Endothelial cell of umbilical vein (primary cell): ENCODE results near the gene FAM181A. TPM values are rescaled to one million over a fixed set of nuclear protein-coding genes. Genes with fewer than 3 reads are reported as not detected.

ENCODE experiments used
- BruUV-seq: library from RNA; stranded (reverse); fragments of 400-500 nt; replicated peaks from 2 replicates; lab custom pipeline; 2021; lab: Mats Ljungman, UMichigan
- CTCF ChIA-PET: fragments of 300-600, 350-600 bp; sonication (Branson Sonifier 250); formaldehyde crosslinking; loops from one replicate; lab custom pipeline; 2021; ENCODE audit warnings: antibody characterized with exemption, inconsistent platforms; lab: Charles Lee
- POLR2A ChIA-PET: fragments of 300-600, 350-600 bp; sonication (Branson Sonifier 250); formaldehyde crosslinking; loops from one replicate; lab custom pipeline; 2021; ENCODE audit warnings: antibody characterized with exemption, inconsistent platforms; lab: Charles Lee
- DNase-seq: peaks from one replicate; pipeline ENCODE4 v3.0.0-alpha.2; 2011; ENCODE audit warnings: low read depth, low spot score
- FAIRE-seq: peaks from 2 replicates; lab custom pipeline; 2011; peaks lifted over from hg19 to GRCh38; lab: Jason Lieb, UNC
- H2AFZ ChIP-seq: 2 replicates; pipeline ENCODE4 v1.6.0; 2012; ENCODE audit warnings: low read depth, low read length, control low read depth, inconsistent platforms
- H3K27ac ChIP-seq: 2 replicates; pipeline ENCODE4 v1.5.1; 2011; ENCODE audit warnings: low read depth, mild to moderate bottlenecking, control low read depth, low read length, moderate library complexity; ENCODE audit not compliant: insufficient read depth
- H3K27me3 ChIP-seq, 2 experiments: 2 replicates each; pipeline versions ENCODE4 v1.6.0 to v1.6.1; 2011; ENCODE audit warnings: low read length in 2 of 2, mixed read lengths in 1 of 2; ENCODE audit not compliant: control insufficient read depth in 2 of 2, insufficient read depth in 2 of 2
- H3K36me3 ChIP-seq, 2 experiments: 2 replicates in 1 of 2; 3 replicates in 1 of 2; pipeline ENCODE4 v1.5.1; 2011; ENCODE audit warnings: low read length in 2 of 2, mild to moderate bottlenecking in 1 of 2, moderate library complexity in 1 of 2; ENCODE audit not compliant: control insufficient read depth in 2 of 2, insufficient read depth in 2 of 2; ENCODE audit errors: extremely low read depth in 1 of 2
- H3K4me1 ChIP-seq: 3 replicates; pipeline ENCODE4 v1.5.1; 2011; ENCODE audit warnings: mild to moderate bottlenecking, low read length; ENCODE audit not compliant: control insufficient read depth, insufficient read depth; ENCODE audit errors: extremely low read depth
- H3K4me2 ChIP-seq: 2 replicates; pipeline ENCODE4 v1.6.1; 2011; ENCODE audit warnings: low read length, control low read depth, mixed read lengths; ENCODE audit not compliant: insufficient read depth
- H3K4me3 ChIP-seq, 3 experiments: fragments of 200-600 bp in 1 of 3; sonication (generic), shearing (Covaris generic) in 1 of 3; replicated peaks in 1 of 3; 2 replicates each; pipeline ENCODE4 v1.5.1; 2011 to 2016; ENCODE audit warnings: control low read depth in 3 of 3, low read length in 3 of 3, mild to moderate bottlenecking in 2 of 3, inconsistent platforms in 1 of 3, low read depth in 1 of 3, moderate library complexity in 1 of 3; ENCODE audit not compliant: insufficient read depth in 1 of 3
- H3K79me2 ChIP-seq: 2 replicates; pipeline ENCODE4 v1.6.0; 2012; ENCODE audit warnings: low read length, inconsistent platforms; ENCODE audit not compliant: control insufficient read depth, insufficient read depth
- H3K9ac ChIP-seq: replicated peaks from 2 replicates; pipeline ENCODE3; 2011; ENCODE audit warnings: low read length, control low read depth; ENCODE audit not compliant: insufficient read depth; ENCODE audit errors: extremely low read depth
- H3K9me1 ChIP-seq: replicated peaks from 3 replicates; pipeline ENCODE4 v1.6.0; 2011; ENCODE audit warnings: mild to moderate bottlenecking, low read length; ENCODE audit not compliant: control insufficient read depth, insufficient read depth; ENCODE audit errors: extremely low read depth
- H3K9me3 ChIP-seq: replicated peaks from 2 replicates; pipeline ENCODE4 v1.5.1; 2012; ENCODE audit warnings: low read length, inconsistent platforms; ENCODE audit not compliant: control insufficient read depth, insufficient read depth
- H4K20me1 ChIP-seq: replicated peaks from 2 replicates; pipeline ENCODE3; 2011; ENCODE audit warnings: mild to moderate bottlenecking, low read length; ENCODE audit not compliant: control insufficient read depth, insufficient read depth; ENCODE audit errors: extremely low read depth
- EZH2 ChIP-seq: IDR thresholded peaks from 2 replicates; pipeline ENCODE4 v1.6.1; 2012; ENCODE audit warnings: borderline replicate concordance, low read depth, mild to moderate bottlenecking, moderate library complexity, low read length, inconsistent platforms; ENCODE audit not compliant: severe bottlenecking
- FOS ChIP-seq: IDR thresholded peaks from 2 replicates; pipeline ENCODE4 v1.6.1; 2011; ENCODE audit warnings: mild to moderate bottlenecking, low read length, moderate library complexity, borderline replicate concordance; ENCODE audit not compliant: insufficient read depth
- GATA2 ChIP-seq: IDR thresholded peaks from 2 replicates; pipeline ENCODE4 v1.7.0; 2011; ENCODE audit warnings: low read depth, mild to moderate bottlenecking, moderate library complexity, mixed read lengths, low read length; ENCODE audit not compliant: insufficient read length, insufficient read depth
- JUN ChIP-seq: IDR thresholded peaks from 2 replicates; pipeline ENCODE4 v1.6.1; 2011; ENCODE audit warnings: borderline replicate concordance, low read depth; ENCODE audit not compliant: insufficient read length, insufficient read depth
- MYC ChIP-seq: IDR thresholded peaks from one replicate; pipeline ENCODE4 v1.6.1; 2011; ENCODE audit warnings: mild to moderate bottlenecking, low read depth, low read length
- POLR2A ChIP-seq: IDR thresholded peaks from 2 replicates; pipeline ENCODE4 v1.6.1; 2012; ENCODE audit warnings: low read depth, mild to moderate bottlenecking, control low read depth, low read length
- POLR2AphosphoS5 ChIP-seq: IDR thresholded peaks from 2 replicates; pipeline ENCODE4 v1.6.1; 2012; ENCODE audit warnings: low read depth, mild to moderate bottlenecking, control low read depth, low read length, moderate library complexity; ENCODE audit not compliant: insufficient read depth
- dilution Hi-C: fragments of 300-500 bp; cut with MboI; formaldehyde crosslinking; loops from one replicate; pipeline ENCODE4 v1.15.0; 2019; ENCODE audit warnings: low sequenced_read_pairs; ENCODE audit not compliant: extremely low pct_ligation_motif_present
- intact Hi-C: fragments of 100-400 bp; cut with micrococcal nuclease; formaldehyde crosslinking; loops from one replicate; pipeline ENCODE4 v1.10.0; 2022
- polyA plus RNA-seq, 4 experiments: library from polyadenylated mRNA; depleted of rRNA in 3 of 4; stranded (reverse) in 3 of 4; unstranded in 1 of 4; fragments of >200 nt; gene quantifications; 2 replicates each; pipeline versions ENCODE4 v1.2.1 to v1.2.3, GENCODE V29; 2011 to 2012; ENCODE audit warnings: missing spikeins in 1 of 4
- total RNA-seq: library from RNA; stranded (reverse); gene quantifications from 2 replicates; pipeline ENCODE4 v1.2.3, GENCODE V29; 2021
- TF ChIP-seq, protein P1 (sequence below), 2 donors: IDR thresholded peaks; 1 replicate in 1 of 2; 2 replicates in 1 of 2; pipeline ENCODE4 v1.5.1; 2011; ENCODE audit warnings: low read length in 2 of 2, mild to moderate bottlenecking in 2 of 2, moderate library complexity in 2 of 2, control low read depth in 1 of 2, inconsistent platforms in 1 of 2, low read depth in 1 of 2; ENCODE audit not compliant: insufficient read depth in 1 of 2; ENCODE audit errors: extremely low read depth in 1 of 2
- TF ChIP-seq, protein P2 (sequence below): IDR thresholded peaks from 2 replicates; pipeline ENCODE4 v1.6.1; 2011; ENCODE audit not compliant: insufficient read depth, insufficient read length

The FAM181A gene
- total and polyA plus RNA-seq, 2 donors (not counting 3 experiments of a cell fraction or from before 2014, with no cell fraction given): not detected

- H3K4me2 ChIP-seq: no peak overlapping the region
- H2AFZ ChIP-seq: no peak overlapping the region
- ChIA-PET CTCF (interaction anchor here (1.2 to 10.0 kb wide), 4 partner anchors 16 to 194 kb away, joined by 3 to 368 read pairs (median 60); partner anchors contain the start of gene CCDC197), POLR2A (no interaction called here)
- FAIRE-seq (no peak), DNase-seq (no peak)
- no peaks in the 10 kb centered on the region for H3K9me3 ChIP-seq
- H3K4me3 ChIP-seq: no peak overlapping the region
- intact Hi-C loops (no loop called here), dilution Hi-C loops (no loop called here)
- no peaks in the 10 kb centered on the region for H3K36me3 ChIP-seq
- H3K27ac ChIP-seq: no peak overlapping the region
- H3K9ac ChIP-seq: no peak overlapping the region
- no peaks in the 10 kb centered on the region for H4K20me1 ChIP-seq
- BruUV-seq: no TSS peak
- TF ChIP-seq FOS (no peak), POLR2A (no peak), POLR2AphosphoS5 (no peak), MYC (no peak), GATA2 (no peak), JUN (no peak), EZH2 (no peak)
- TF ChIP-seq, protein P1, sequence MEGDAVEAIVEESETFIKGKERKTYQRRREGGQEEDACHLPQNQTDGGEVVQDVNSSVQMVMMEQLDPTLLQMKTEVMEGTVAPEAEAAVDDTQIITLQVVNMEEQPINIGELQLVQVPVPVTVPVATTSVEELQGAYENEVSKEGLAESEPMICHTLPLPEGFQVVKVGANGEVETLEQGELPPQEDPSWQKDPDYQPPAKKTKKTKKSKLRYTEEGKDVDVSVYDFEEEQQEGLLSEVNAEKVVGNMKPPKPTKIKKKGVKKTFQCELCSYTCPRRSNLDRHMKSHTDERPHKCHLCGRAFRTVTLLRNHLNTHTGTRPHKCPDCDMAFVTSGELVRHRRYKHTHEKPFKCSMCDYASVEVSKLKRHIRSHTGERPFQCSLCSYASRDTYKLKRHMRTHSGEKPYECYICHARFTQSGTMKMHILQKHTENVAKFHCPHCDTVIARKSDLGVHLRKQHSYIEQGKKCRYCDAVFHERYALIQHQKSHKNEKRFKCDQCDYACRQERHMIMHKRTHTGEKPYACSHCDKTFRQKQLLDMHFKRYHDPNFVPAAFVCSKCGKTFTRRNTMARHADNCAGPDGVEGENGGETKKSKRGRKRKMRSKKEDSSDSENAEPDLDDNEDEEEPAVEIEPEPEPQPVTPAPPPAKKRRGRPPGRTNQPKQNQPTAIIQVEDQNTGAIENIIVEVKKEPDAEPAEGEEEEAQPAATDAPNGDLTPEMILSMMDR (IDR thresholded peaks at IDR 0.05; ENCODE audit: extremely low read depth in 1 of 2, insufficient read depth in 1 of 2, low read depth in 1 of 2, low read length in 2 of 2): no peak
- TF ChIP-seq, protein P2, sequence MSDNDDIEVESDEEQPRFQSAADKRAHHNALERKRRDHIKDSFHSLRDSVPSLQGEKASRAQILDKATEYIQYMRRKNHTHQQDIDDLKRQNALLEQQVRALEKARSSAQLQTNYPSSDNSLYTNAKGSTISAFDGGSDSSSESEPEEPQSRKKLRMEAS: no peak
- no peaks in the 10 kb centered on the region for H3K79me2 ChIP-seq
- H3K4me1 ChIP-seq: peaks cover 5% of the 10 kb centered on the region
- no peaks in the 10 kb centered on the region for H3K9me1 ChIP-seq
- peaks cover 1 to 3% of the 10 kb centered on the region in 2 experiments for H3K27me3 ChIP-seq
Measured at GRCh38 chr14:93943052-93943451, 15.9 kb downstream of the FAM181A start.
